Measurements from ENCODE around the gene U2AF1L4. TPM values are rescaled to one million over a fixed set of nuclear protein-coding genes. Genes with fewer than 3 reads are reported as not detected.
"Not testable (repeated sequence)": the region's sequence is repeated elsewhere in the genome, so short reads cannot be mapped to it uniquely, and the experiment has no call there.

U2AF1L4 gene
- polyA plus RNA-seq, 3 donors: 12.8 to 19.3 (median 19.0) TPM

- no peak for DNase-seq (ENCODE audit: extremely low read depth in 1 of 11, low read depth in 9 of 11, low spot score in 4 of 11)
Observed at GRCh38 chr19:35784503-35785338, 39.5 kb upstream of the U2AF1L4 start.

- DNase-seq (ENCODE audit: extremely low read depth in 1 of 11, low read depth in 9 of 11, low spot score in 4 of 11): no peak
Observed at GRCh38 chr19:35783469-35784434, 38.5 kb upstream of the U2AF1L4 start.

GRCh38 chr19:35782589-35782988 is 37.4 kb upstream of the U2AF1L4 start:
- DNase-seq (ENCODE audit: extremely low read depth in 1 of 11, low read depth in 9 of 11, low spot score in 4 of 11): no peak

- DNase-seq (ENCODE audit: extremely low read depth in 1 of 11, low read depth in 9 of 11, low spot score in 4 of 11): no peak
Observed at GRCh38 chr19:35781650-35782049, 36.4 kb upstream of the U2AF1L4 start.

GRCh38 chr19:35780717-35781116 is 35.5 kb upstream of the U2AF1L4 start:
- DNase-seq (ENCODE audit: extremely low read depth in 1 of 11, low read depth in 9 of 11, low spot score in 4 of 11): no peak

- no peak for DNase-seq (ENCODE audit: extremely low read depth in 1 of 11, low read depth in 9 of 11, low spot score in 4 of 11)
Observed at GRCh38 chr19:35780058-35780457, 34.8 kb upstream of the U2AF1L4 start.

GRCh38 chr19:35779033-35779432 is 33.8 kb upstream of the U2AF1L4 start:
- DNase-seq (ENCODE audit: extremely low read depth in 1 of 11, low read depth in 9 of 11, low spot score in 4 of 11): no peak

GRCh38 chr19:35777961-35778360 is 32.7 kb upstream of the U2AF1L4 start:
- no peak for DNase-seq (ENCODE audit: extremely low read depth in 1 of 11, low read depth in 9 of 11, low spot score in 4 of 11)

- no peak for DNase-seq (ENCODE audit: extremely low read depth in 1 of 11, low read depth in 9 of 11, low spot score in 4 of 11)
Observed at GRCh38 chr19:35777086-35777841, 32.0 kb upstream of the U2AF1L4 start.

GRCh38 chr19:35776102-35776788 is 31.0 kb upstream of the U2AF1L4 start:
- no peak for DNase-seq (ENCODE audit: extremely low read depth in 1 of 11, low read depth in 9 of 11, low spot score in 4 of 11)

- peak; percentile 91 to 98 (median 97) for DNase-seq (ENCODE audit: extremely low read depth in 1 of 11, low read depth in 9 of 11, low spot score in 4 of 11)
Observed at GRCh38 chr19:35775298-35776101, 30.3 kb upstream of the U2AF1L4 start, which contains the start of gene ARHGAP33. Gene ARHGAP33, plus strand, starts transcription at chr19:35775564. Its CDS starts 95 bp downstream, at chr19:35775659.

GRCh38 chr19:35775046-35775297 is 29.8 kb upstream of the U2AF1L4 start:
- DNase-seq (ENCODE audit: extremely low read depth in 1 of 11, low read depth in 9 of 11, low spot score in 4 of 11): no peak

- DNase-seq (ENCODE audit: extremely low read depth in 1 of 11, low read depth in 9 of 11, low spot score in 4 of 11): no peak
Observed at GRCh38 chr19:35774274-35775045, 29.2 kb upstream of the U2AF1L4 start.

- DNase-seq (ENCODE audit: extremely low read depth in 1 of 11, low read depth in 9 of 11, low spot score in 4 of 11): no peak
Observed at GRCh38 chr19:35773020-35773806, 28.0 kb upstream of the U2AF1L4 start.

GRCh38 chr19:35772362-35772761 is 27.1 kb upstream of the U2AF1L4 start:
- DNase-seq (ENCODE audit: extremely low read depth in 1 of 11, low read depth in 9 of 11, low spot score in 4 of 11): not testable (repeated sequence)

GRCh38 chr19:35768082-35768421 is 22.8 kb upstream of the U2AF1L4 start:
- DNase-seq (ENCODE audit: extremely low read depth in 1 of 11, low read depth in 9 of 11, low spot score in 4 of 11): no peak
